ENCODE results near the gene DYNLL1.
"Not testable (repeated sequence)": the region's sequence is repeated elsewhere in the genome, so short reads cannot be mapped to it uniquely, and the experiment has no call there.

The DYNLL1 gene

GRCh38 chr12:120515496-120515895, 19.6 kb downstream of the DYNLL1 start:
- no peak for ATAC-seq
- no peak for DNase-seq

GRCh38 chr12:120519324-120519723, 23.4 kb downstream of the DYNLL1 start:
- DNase-seq, ATAC-seq: not testable (repeated sequence)

- DNase-seq (no peak), ATAC-seq (no peak)
These were observed 26.7 kb downstream of the DYNLL1 start for GRCh38 chr12:120522568-120522967.

- DNase-seq = peak; percentile 89
These were observed 33.1 kb downstream of the DYNLL1 start, which contains the start of gene COQ5 for GRCh38 chr12:120528861-120529525. TSS of gene COQ5 (minus strand) at chr12:120529158. CDS start at chr12:120529141, 17 bp downstream.

GRCh38 chr12:120529641-120530417, 33.9 kb downstream of the DYNLL1 start:
- DNase-seq = peak; percentile 23
- no peak for ATAC-seq

More at GRCh38 chr12:120528861-120529525, 33.1 kb downstream of the DYNLL1 start, which contains the start of gene COQ5:
- ATAC-seq = peak; percentile 96

- DNase-seq, ATAC-seq: not testable (repeated sequence)
These were observed 34.5 kb downstream of the DYNLL1 start for GRCh38 chr12:120530418-120530761.

- ATAC-seq (no peak), DNase-seq (no peak)
These were observed 36.9 kb downstream of the DYNLL1 start for GRCh38 chr12:120532701-120533238.

GRCh38 chr12:120534203-120534702, 38.3 kb downstream of the DYNLL1 start, which contains the start of gene RNF10:
TSS of gene RNF10 (plus strand) at chr12:120534356. CDS start at chr12:120534812, 456 bp downstream.
- DNase-seq (peak; percentile 75), ATAC-seq (peak; percentile 78)

- DNase-seq (peak; percentile 59), ATAC-seq (peak; percentile 75)
These were observed 39.1 kb downstream of the DYNLL1 start for GRCh38 chr12:120534703-120535655.

- peak; percentile 24 for DNase-seq
- no peak for ATAC-seq
These were observed 40.3 kb downstream of the DYNLL1 start for GRCh38 chr12:120536064-120536791.

- DNase-seq = no peak
These were observed 41.9 kb downstream of the DYNLL1 start for GRCh38 chr12:120537856-120538220.

GRCh38 chr12:120538281-120539156, 42.6 kb downstream of the DYNLL1 start:
- DNase-seq (no peak), ATAC-seq (no peak)

More at GRCh38 chr12:120537856-120538220, 41.9 kb downstream of the DYNLL1 start:
- no peak for ATAC-seq

- no peak for DNase-seq
- ATAC-seq = no peak
These were observed 43.4 kb downstream of the DYNLL1 start for GRCh38 chr12:120539303-120539702.

GRCh38 chr12:120540445-120540844, 44.5 kb downstream of the DYNLL1 start:
- ATAC-seq (no peak), DNase-seq (no peak)

- DNase-seq = no peak
- ATAC-seq = no peak
These were observed 46.3 kb downstream of the DYNLL1 start for GRCh38 chr12:120542166-120542565.

GRCh38 chr12:120544691-120545090, 48.8 kb downstream of the DYNLL1 start:
- no peak for ATAC-seq
- no peak for DNase-seq

GRCh38 chr12:120546050-120546386, 50.1 kb downstream of the DYNLL1 start:
- no peak for ATAC-seq

More at GRCh38 chr12:120546050-120546386, 50.1 kb downstream of the DYNLL1 start:
- no peak for DNase-seq

Measured in stimulated activated naive CD8-positive, alpha-beta T cell treated with anti-CD3 and anti-CD28 coated beads, Interleukin-15, Interleukin-2, amounts not matched to agents 100 U/mL and 50 U/mL, for 24 hours (primary cell).